ENCODE data around the gene MXRA8. TPM values are rescaled to one million over a fixed set of nuclear protein-coding genes. Genes with fewer than 3 reads are reported as not detected.

The MXRA8 gene
- total RNA-seq, 1 experiment from 2014 or later, result 25.3 TPM

DNA sequence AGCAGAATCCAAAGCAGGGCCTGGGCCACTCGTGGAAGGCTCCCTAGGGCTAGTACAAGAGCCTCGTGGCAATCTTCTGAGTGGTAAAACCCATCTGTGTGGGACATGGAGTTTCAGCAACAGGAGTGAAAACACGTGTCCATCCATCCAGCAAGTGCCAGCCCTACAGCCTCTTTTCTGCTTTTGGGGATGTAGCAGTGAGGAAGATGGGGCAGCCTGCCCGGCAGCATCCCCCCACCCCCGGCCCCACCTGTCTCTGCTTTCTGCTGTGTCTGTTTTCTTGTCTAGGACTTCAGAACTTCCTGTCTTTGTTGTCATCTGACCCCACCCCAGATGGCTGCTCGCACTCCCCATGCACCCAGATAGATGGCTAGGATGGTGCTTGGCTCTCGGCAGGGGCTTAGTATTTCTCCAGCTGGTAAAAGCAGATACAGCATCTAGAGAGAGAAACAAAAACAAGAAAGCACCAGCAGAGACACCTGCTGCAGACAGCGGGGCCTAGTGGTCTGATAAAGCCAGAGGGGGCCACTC is 32.2 kb downstream of the MXRA8 start:
- TF ChIP-seq EZH2phosphoT487 (IDR thresholded peaks at IDR 0.05; ENCODE audit: borderline replicate concordance, low read length) (no peak), EZH2 (IDR thresholded peaks at IDR 0.05; ENCODE audit: low read length, unreplicated experiment) (no peak)
- TF ChIP-seq, protein P1, sequence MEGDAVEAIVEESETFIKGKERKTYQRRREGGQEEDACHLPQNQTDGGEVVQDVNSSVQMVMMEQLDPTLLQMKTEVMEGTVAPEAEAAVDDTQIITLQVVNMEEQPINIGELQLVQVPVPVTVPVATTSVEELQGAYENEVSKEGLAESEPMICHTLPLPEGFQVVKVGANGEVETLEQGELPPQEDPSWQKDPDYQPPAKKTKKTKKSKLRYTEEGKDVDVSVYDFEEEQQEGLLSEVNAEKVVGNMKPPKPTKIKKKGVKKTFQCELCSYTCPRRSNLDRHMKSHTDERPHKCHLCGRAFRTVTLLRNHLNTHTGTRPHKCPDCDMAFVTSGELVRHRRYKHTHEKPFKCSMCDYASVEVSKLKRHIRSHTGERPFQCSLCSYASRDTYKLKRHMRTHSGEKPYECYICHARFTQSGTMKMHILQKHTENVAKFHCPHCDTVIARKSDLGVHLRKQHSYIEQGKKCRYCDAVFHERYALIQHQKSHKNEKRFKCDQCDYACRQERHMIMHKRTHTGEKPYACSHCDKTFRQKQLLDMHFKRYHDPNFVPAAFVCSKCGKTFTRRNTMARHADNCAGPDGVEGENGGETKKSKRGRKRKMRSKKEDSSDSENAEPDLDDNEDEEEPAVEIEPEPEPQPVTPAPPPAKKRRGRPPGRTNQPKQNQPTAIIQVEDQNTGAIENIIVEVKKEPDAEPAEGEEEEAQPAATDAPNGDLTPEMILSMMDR (conservative IDR thresholded peaks at IDR 0.05; ENCODE audit: low read depth, low read length), result no peak
- CTCF ChIA-PET, result no interaction called here
- H3K79me2 ChIP-seq (ENCODE audit: low read length), result peaks cover 54% of the 10 kb centered on the region
- H3K4me2 ChIP-seq (ENCODE audit: low read length), result peak overlapping the region; percentile 97
- BruUV-seq (replicated peaks), result no TSS peak
- peaks cover 20% of the 10 kb centered on the region for H4K20me1 ChIP-seq (ENCODE audit: low read length)
- H3K4me1 ChIP-seq (ENCODE audit: insufficient read depth, low read length), result peaks cover 34% of the 10 kb centered on the region
- no peaks in the 10 kb centered on the region for H3K9me3 ChIP-seq (ENCODE audit: low read length)
- H3K27ac ChIP-seq (ENCODE audit: low read length), result no peak overlapping the region
- peak overlapping the region; percentile 90 for H3K4me3 ChIP-seq (ENCODE audit: low read length)
- intact Hi-C loops (cut with micrococcal nuclease), result no loop called here
- ATAC-seq, result no peak
- H3K9ac ChIP-seq (ENCODE audit: low read length), result peak overlapping the region; percentile 95
- no peak for DNase-seq
- POLR2A ChIA-PET (ENCODE audit: unreplicated experiment), result no interaction called here
- H3K9me2 ChIP-seq (replicated peaks; ENCODE audit: low read length), result no peaks in the 10 kb centered on the region
- peaks cover 3% of the 10 kb centered on the region; the same call in 1 of the 2 replicates for H3K36me3 ChIP-seq (ENCODE audit: low read depth, low read length)
- no peaks in the 10 kb centered on the region for H3F3A ChIP-seq (ENCODE audit: low read length, unreplicated experiment)
- H3K27me3 ChIP-seq (ENCODE audit: low read length), result no peaks in the 10 kb centered on the region
- H2AFZ ChIP-seq (ENCODE audit: low read length), result no peak overlapping the region

DNA sequence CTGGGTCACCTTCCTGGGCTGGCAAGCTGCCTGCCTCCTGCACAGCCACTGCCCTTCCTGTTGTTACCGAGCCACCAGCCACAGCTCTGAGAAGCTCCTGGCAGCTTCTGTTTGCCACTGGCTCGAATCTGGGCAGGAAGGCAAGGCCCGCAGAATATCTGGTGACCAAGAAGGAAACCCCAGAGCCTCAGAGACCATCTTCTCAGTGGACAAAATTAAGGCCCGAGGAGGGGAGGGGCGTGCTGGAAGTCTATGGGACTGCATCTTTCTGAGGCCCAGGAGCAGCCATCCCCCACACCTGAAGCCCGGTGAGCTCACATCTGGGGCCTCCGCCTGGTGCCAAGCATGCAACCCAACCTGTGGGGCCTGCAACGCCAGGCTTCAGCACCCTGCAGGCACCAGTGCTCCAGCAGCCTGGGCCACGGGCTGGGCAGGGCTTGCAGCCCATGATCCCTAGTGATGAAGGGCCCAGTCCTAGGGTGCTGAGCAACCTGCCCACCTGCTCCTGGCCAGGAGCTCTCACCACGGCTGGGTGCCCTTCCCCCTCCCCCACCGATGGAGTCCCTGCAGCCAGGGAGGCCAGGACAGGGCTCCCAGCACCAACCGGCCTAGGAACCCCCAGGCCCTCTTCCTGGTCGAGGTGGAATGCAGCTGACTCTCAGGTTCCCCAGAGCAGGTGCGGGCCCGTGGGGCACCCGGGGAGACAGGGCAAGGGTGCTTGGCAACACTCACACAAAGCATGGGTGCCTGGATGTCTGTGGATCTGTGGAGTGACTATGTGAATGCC is 32.9 kb downstream of the MXRA8 start:
- H3F3A ChIP-seq (ENCODE audit: low read length, unreplicated experiment), result no peaks in the 10 kb centered on the region
- peak overlapping the region; percentile 95 for H3K9ac ChIP-seq (ENCODE audit: low read length)
- H3K4me2 ChIP-seq (ENCODE audit: low read length), result peak overlapping the region; percentile 97
- H2AFZ ChIP-seq (ENCODE audit: low read length), result peak overlapping the region; percentile 51
- H3K4me3 ChIP-seq (ENCODE audit: low read length), result peak overlapping the region; percentile 90
- CTCF ChIA-PET, result no interaction called here
- TSS peak; percentile 27 for BruUV-seq (replicated peaks)
- no peaks in the 10 kb centered on the region for H3K9me3 ChIP-seq (ENCODE audit: low read length)
- H3K27me3 ChIP-seq (ENCODE audit: low read length), result no peaks in the 10 kb centered on the region
- no peak for TF ChIP-seq EZH2 (IDR thresholded peaks at IDR 0.05; ENCODE audit: low read length, unreplicated experiment)
- peaks cover 61% of the 10 kb centered on the region for H3K79me2 ChIP-seq (ENCODE audit: low read length)
- peak; percentile 21 for ATAC-seq
- peaks cover 27% of the 10 kb centered on the region for H3K4me1 ChIP-seq (ENCODE audit: insufficient read depth, low read length)
- H3K9me2 ChIP-seq (replicated peaks; ENCODE audit: low read length), result no peaks in the 10 kb centered on the region
- H3K36me3 ChIP-seq (ENCODE audit: low read depth, low read length), result peaks cover 6% of the 10 kb centered on the region; the same call in 1 of the 2 replicates
- peak overlapping the region; percentile 53 for H3K27ac ChIP-seq (ENCODE audit: low read length)
- DNase-seq, result peak; percentile 47
- intact Hi-C loops (cut with micrococcal nuclease), result no loop called here
- H4K20me1 ChIP-seq (ENCODE audit: low read length), result peaks cover 26% of the 10 kb centered on the region
- POLR2A ChIA-PET (ENCODE audit: unreplicated experiment), result no interaction called here

DNA sequence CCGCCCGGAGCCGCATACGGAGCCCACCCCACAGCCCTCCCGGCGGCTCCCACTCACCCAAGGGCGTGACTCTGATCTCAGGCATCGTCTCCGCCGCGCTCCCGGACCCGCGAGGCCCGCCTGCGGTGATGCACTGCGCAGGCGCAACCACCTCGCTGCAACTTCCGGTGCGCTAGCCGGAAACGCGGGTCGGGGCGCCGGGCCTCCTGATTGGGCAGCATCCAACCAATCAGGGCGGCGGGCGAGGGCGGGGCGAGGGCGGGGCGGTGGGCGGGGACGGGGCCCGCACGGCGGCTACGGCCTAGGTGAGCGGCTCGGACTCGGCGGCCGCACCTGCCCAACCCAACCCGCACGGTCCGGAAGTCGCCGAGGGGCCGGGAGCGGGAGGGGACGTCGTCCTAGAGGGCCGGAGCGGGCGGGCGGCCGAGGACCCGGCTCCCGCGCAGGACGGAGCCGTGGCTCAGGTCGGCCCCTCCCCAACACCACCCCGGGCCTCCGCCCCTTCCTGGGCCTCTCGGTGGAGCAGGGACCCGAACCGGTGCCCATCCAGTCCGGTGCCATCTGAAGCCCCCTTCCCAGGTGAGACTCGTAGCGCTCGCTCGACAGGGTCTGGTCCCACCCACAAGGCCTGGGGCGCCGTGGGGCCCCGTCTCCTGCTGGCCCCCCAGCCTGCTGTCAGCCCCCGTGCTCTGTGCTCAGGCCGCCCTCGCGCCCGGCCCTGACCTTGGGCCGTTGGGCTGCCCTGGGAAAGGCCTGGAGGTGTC is 33.6 kb downstream of the MXRA8 start, which contains the start of the genes CPTP and INTS11:
TSS of gene CPTP (plus strand) at position 279 of the 764 bp plus-strand sequence. CDS start 2,109 bp downstream, outside the sequence.
TSS of gene INTS11 (minus strand) at position 137 of the 764 bp plus-strand sequence. CDS start at position 85, 52 bp downstream.
- intact Hi-C loops (cut with micrococcal nuclease), result no loop called here
- peak; percentile 65 for ATAC-seq
- Histone ChIP-seq H3K4me1 (ENCODE audit: insufficient read depth, low read length) (peaks cover 26% of the 10 kb centered on the region), H3K4me3 (ENCODE audit: low read length) (peak within 1 kb of the TSS; percentile 90), H3K36me3 (ENCODE audit: low read depth, low read length) (peaks cover 12% of the 10 kb centered on the region; the same call in 1 of the 2 replicates), H3K4me2 (ENCODE audit: low read length) (peak within 1 kb of the TSS; percentile 97), H3K27ac (ENCODE audit: low read length) (peak within 1 kb of the TSS; percentile 53), H4K20me1 (ENCODE audit: low read length) (peaks cover 29% of the 10 kb centered on the region), H3K9ac (ENCODE audit: low read length) (peak within 1 kb of the TSS; percentile 95), H3K9me2 (replicated peaks; ENCODE audit: low read length) (no peaks in the 10 kb centered on the region), H3F3A (ENCODE audit: low read length, unreplicated experiment) (no peaks in the 10 kb centered on the region), H3K9me3 (ENCODE audit: low read length) (no peaks in the 10 kb centered on the region), H2AFZ (ENCODE audit: low read length) (peak within 1 kb of the TSS; percentile 62), H3K79me2 (ENCODE audit: low read length) (peaks cover 69% of the 10 kb centered on the region), H3K27me3 (ENCODE audit: low read length) (no peaks in the 10 kb centered on the region)
- peak; percentile 97 for DNase-seq
- no TSS peak for BruUV-seq (replicated peaks)
- ChIA-PET POLR2A (ENCODE audit: unreplicated experiment) (no interaction called here), CTCF (no interaction called here)
- TF ChIP-seq, protein P1 (conservative IDR thresholded peaks at IDR 0.05; ENCODE audit: low read depth, low read length), result no peak
- no peak for TF ChIP-seq EZH2phosphoT487 (IDR thresholded peaks at IDR 0.05; ENCODE audit: borderline replicate concordance, low read length)
- TF ChIP-seq EZH2 (IDR thresholded peaks at IDR 0.05; ENCODE audit: low read length, unreplicated experiment), result no peak

Data from PC-3 (cell line).